NCI-H2107 (cell line): Measurements from ENCODE around the gene ARHGEF35.
"Not testable (repeated sequence)": the region's sequence is repeated elsewhere in the genome, so short reads cannot be mapped to it uniquely, and the experiment has no call there.

Experiments used
- DNase-seq: peaks from one replicate; lab custom pipeline; 2025; lab: John Stamatoyannopoulos, UW

ARHGEF35 gene

DNA sequence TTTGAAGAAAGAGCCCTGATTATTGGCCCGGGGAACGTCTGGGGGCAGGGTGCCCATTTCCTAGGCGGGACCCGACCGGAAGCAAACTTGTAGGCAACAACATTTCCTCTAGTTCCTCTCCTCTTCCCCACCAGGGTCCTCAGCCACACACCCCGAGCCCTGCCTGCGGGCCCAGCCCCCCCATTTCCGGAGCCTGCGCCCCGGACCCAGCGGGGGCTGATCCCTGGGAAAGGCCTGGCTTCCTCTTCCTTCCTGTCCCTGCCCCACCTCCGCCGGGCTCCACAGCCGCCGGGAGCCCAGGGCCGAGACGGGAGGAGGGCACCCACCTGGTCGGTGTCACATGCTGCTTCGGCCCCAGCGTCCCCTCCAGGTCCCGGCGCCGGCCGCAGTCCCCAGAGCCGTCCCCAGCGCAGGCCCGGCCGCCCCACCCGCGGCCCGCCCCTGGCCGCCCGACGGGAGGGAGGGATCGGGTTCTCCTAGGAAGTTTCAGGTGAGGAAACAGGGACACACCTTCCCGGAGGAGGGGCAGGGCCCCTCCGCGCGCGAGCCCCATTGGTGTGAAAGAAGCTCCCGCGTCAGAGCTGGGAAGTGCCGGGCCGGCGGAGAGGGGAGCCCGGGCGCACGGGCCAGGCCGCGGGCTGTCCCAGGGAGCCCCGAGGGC, at the start of gene ARHGEF35:
Gene ARHGEF35, minus strand, starts transcription at position 622 of the 661 bp plus-strand sequence. CDS start 7,450 bp downstream, outside the sequence.
- not testable (repeated sequence) for DNase-seq

DNA sequence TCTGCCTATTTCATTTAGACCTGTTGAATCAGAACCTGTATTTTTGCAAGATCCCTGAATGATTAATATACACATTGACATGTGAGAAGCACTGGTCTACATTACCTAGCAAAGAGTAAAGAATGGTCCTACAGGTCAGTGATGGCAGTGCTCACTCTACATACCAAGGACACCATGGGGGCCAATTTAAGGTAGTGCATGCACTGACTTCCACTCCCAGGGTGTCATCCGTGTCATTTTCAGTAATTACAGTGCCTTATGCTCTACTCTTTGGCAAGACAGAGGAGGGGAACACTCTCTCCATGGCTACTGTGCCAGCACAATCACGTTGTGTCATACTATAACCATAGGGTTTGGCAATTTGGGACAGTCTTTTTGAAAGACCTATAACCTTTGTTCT, 49.7 kb upstream of the ARHGEF35 start:
- not testable (repeated sequence) for DNase-seq

DNA sequence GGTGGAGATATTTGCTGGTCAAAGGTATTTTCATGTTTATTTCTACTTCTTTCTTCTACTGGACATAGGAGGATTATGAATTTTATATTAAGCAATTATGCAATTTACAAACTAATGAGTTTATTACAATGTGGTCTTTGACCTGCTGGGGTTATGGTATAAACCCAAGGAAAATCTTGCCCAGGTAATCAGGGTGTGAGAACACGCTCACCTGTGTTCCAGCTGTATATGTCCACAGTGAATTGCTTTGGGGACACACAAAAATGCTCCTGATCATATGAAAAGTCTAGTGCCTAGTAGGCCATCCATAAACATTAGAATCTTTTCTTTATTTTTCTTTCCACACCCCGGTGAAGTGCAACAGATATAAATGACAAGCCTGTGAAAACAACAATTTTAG, 43.7 kb upstream of the ARHGEF35 start, which contains the start of gene OR2A42:
Gene OR2A42, minus strand, starts transcription at position 241 of the 400 bp plus-strand sequence. CDS start 6,762 bp downstream, outside the sequence.
- not testable (repeated sequence) for DNase-seq

DNA sequence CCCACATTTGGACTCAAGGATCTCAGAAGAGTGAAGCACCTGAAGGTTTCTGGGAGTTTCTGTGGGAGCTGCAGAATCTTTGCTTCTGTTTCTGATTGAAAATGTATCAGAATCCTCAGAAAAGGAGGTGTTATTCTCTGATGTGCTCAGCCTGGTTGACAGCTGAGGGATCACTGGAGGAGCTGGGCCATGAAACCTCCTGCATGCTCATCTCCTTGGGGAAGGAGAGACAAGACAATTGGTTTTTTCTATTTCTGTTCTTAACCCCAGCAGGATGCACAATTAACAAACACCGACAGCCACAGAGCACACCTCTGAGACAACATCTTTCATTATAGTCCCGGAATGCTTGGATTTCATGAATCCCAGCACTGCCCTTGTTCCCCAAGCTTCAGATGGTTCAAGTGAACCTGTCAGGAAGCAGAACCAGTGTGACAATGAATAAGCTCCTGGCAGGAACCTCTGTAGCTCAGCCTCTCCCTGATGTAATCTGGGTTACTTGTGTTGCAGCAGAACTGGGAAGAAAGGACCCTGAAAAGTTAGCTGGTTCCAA, 43.0 kb upstream of the ARHGEF35 start:
- DNase-seq = not testable (repeated sequence)

DNA sequence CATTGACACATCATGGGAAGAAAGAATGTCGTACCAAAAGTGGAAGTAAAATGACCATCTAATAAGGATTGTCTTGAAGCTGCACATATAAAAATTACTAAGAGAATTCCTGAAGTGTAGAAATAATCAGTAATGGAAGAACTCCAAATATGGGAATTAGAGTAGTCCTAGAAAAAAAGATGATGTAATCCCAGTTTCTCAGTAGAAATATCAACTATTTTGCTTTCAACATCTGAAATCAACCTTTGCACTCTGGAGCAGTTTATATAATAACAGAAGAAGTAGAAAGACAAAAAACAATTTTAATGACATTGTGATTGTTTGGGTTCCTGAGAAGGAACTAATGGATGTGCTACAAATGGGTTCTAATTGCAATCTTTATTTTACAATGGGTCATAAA, 37.4 kb upstream of the ARHGEF35 start:
- not testable (repeated sequence) for DNase-seq

DNA sequence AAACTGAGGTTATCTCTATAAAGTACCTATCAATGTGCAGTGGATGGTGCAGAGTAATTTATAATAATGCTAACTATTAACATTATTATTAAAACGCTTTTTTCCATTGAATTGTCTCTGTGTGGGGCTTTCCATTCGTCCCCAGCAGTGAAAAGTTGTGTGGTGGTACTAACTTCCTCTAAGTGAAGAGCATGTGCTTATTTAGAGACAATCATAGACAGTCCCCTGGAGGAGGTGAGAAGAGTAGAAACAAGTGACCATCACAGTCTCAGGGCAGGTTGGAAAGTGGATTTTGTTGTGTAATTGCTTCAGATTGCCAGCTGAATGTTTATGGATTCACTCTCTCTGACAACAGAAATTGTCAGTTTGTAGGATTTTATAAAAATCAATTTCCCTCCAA, 35.4 kb upstream of the ARHGEF35 start:
- DNase-seq = not testable (repeated sequence)

DNA sequence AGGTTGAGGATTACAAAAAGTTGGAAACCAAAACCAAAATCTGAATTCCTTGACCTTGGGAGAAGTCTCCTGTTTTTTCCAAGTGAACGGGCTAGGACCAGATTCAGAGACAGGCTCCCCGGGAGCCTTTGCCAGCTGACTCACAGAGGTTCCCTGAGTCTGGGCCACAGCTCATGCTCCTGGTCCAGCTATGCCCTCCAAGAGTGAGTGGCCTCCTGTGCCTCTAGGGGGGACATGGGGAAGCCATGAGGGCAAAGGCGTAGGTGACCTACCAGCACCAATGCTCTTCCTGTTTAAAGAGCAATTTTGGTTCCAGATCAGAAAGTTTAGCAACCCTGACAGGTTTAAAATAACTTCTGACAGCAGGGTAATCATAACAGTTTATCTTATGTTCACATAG, 33.2 kb upstream of the ARHGEF35 start:
- not testable (repeated sequence) for DNase-seq

DNA sequence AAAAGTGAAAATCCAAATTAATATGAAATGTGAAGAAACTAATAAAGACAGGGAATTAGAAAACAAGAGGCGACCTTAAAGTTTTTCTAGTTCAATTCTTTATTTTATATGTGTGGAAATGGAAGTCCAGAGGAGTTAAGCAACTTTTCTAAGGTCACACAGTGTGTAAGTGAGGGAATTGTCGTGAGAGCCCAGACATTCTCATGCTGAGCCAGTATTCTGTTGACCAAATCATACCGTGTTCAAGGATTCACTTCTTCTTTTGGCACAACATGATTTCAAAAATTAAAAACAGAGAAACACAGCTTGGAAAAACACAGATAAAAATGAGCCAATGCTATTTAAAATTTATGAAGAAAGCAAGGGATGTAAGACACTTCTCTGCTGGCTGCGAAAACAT, 31.2 kb upstream of the ARHGEF35 start:
- not testable (repeated sequence) for DNase-seq

DNA sequence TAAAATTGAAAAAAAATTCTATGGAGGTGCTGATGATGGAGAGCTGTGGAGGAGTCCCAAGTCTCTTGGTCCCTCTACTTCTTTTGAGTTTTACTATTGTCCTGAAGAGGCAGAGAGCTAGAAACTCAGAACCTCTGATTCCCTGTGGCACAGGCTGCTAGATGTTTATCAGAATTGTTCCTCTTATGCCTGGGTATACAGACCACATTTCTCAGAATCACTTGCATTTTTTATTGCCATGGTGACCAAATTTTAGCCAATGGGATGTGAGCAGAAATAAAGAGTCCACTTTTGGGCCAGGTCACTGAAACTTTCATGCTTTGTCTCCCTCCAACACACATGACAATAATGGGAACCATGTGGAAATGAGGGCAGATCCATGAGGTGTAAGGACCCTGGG, 28.0 kb upstream of the ARHGEF35 start:
- DNase-seq = not testable (repeated sequence)

DNA sequence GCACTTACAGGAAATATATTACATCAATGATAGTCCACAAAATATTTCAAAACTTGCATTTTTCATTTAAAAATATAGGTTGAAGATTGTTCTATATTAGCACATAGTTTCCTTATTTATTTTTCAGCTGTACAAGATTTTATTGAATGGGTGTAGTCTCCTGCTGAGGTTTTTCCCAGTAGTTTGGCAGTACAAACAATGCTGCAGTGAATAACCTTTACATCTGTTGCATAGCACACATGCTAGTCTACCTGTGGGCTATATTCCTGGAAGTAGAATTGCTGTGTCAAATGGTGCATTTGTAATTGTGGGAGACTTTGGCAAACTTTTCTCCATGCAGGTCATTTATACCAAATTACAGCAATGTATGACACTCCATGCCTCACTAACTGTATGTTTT, 24.9 kb upstream of the ARHGEF35 start:
- DNase-seq = not testable (repeated sequence)

DNA sequence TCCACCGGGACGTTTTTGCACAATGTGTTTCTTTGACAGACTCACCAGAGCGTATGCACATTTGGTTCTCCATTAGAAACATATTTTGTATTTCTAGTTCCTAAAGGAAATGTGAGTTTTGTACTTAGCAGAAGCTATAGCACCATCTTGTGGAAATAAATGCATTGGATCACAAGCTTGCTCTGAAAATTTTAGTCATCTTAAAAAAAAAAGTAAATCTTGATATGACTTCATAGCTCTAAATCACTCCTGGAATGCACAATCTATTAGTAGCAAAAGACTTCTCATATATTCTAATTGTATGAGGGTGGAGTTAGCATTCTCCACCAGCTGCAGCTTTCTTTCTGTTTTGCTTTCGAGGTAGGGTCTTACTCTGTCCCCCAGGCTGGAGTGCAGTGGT, 23.5 kb upstream of the ARHGEF35 start:
- not testable (repeated sequence) for DNase-seq

DNA sequence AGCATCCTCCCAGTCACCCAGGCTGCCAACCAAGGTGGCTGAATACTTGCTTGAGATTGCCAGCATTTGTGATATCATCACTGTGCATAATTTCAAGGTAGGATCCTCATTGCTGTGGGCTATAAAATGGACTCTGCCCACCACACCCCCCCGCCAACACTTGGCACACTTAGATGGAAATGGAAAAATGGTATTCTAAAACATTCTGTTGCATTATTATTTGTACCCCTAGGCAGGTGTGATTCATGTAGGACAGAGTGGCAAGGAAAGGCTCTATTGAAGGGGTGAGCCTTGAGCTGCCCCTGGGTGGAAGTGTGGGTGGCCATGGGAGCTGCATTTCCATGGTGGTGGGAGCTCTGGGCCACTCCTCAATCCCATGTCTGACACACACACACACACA, 22.9 kb upstream of the ARHGEF35 start:
- not testable (repeated sequence) for DNase-seq

DNA sequence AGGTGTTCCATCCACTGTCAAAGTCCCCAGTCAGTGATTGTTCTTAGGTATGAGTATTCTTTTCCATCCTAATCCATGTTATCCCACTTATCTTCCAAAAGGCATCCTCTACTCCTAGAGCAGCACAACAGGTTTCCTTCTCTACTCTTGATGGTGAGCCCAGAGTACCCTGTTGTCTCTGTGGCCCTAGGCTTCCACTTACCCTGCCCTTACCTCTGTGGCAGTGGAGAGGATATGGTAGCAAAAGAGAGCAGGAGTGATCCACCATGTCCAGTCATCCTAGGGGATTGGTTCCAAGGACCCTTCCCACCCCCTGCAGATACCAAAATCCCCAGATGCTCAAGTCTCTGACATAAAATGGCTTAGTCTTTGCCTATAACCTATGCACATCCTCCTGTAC, 21.6 kb upstream of the ARHGEF35 start:
- not testable (repeated sequence) for DNase-seq

DNA sequence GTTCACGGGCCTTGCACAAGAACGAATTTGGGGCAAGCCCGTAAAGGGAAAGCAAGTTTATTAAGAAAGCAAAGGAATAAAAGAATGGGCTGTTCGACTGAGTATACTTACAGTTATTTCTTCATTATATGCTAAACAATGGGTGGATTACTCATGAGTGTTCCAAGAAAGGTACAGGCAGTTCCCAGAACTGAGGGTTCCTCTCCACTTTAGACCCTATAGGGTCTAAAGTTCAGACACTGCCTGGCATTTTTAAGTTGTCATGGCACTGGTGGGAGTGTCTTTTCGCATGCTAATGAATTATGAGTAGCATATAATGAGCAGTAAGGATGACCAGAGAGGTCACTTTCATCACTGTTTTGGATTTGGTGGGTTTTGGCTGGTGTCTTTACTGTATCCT, 9.7 kb upstream of the ARHGEF35 start:
- not testable (repeated sequence) for DNase-seq

DNA sequence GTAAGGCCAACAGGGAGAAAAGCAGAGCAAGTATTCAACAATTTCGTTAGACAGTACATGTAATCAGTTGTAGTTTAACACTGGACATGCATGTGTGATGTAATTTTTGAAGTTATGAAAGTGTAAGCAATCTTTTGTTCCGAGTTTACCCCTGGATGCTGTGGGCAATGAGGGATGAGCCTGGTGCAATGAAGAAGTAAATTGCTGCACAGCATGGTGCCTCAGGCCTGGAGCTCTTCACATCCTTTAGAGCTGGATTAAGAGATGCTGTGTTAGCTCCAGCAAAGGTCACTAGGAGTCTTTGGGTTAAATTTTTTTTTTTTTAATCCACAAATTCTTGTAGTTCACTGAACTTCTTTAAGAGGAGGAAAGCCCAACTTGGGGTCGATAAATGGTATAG, 7.5 kb upstream of the ARHGEF35 start:
- not testable (repeated sequence) for DNase-seq

DNA sequence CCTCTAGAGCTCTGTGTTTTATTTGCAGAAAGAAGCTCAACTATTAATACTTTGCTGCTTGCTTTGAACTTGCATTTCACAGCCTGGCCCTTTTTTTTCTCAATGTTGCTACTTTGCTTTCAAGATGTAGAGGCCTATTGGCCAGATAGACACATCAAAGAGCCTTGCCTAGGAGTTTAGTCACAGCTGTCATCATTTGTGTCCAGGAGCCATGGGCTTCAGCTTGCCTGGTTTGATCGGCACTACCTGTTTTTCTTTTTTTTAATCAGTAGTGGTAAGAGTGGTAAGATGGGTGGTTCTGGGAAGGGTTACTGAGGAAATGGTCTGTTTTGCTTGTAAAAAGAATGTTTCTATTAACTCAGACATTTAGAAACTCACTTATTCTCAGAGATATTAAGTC, 6.3 kb upstream of the ARHGEF35 start:
- not testable (repeated sequence) for DNase-seq

DNA sequence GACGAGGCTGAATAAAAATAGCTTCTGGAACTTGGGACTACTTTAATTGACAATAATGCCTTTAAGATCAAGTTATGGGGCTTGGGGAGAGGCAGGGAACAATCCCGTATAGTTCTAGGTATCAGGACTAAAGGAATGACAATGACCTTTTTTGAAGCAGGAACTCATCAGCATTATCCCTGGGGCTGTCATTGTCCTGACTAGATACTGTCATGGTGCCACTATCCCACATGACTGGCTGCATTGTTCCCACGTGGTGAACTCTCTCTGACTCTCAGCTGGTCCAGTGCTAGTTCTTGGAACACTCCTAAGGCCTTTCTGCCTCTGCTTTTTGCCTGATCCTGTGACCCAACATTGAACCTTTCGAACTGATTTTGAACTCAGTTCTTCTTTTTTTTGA, 3.3 kb upstream of the ARHGEF35 start:
- not testable (repeated sequence) for DNase-seq

DNA sequence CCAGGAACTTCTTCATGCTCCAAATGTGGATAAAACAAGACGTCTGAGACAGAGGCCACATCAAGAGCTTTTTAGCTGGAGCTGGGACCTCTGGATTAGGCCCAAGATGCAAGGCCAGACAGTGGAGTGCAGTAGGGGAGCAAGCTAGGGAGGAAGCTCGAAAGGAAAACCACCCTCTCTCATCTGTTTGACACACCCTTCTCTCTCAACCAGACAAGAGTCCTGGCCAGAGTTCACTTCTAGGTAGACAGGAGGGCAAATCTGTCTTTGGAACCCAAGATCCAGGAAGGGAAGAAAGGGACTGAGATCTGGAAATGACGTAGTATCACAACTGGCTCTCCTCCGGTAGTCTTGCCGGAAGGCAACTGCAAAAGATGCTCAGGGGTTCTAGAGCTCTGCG, 1.2 kb downstream of the ARHGEF35 start:
- DNase-seq = not testable (repeated sequence)

DNA sequence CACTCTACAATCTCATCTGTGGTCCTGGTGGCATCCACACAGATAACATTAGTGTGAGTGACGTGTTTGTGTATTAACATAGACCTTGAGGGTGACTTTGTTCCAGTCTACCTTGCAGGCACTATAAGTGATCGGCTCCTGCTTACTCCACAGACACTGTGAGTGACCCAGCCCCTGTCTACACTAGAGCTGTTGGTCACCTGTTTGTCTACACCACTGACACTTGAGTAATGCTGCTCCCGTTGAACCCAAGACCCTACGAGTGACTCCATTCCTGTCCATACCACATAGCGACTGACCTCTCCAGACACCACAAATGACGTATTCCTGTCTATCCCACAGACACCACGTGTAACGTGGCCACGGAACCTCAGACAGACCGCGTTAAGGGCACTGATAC, 1.9 kb downstream of the ARHGEF35 start:
- not testable (repeated sequence) for DNase-seq

DNA sequence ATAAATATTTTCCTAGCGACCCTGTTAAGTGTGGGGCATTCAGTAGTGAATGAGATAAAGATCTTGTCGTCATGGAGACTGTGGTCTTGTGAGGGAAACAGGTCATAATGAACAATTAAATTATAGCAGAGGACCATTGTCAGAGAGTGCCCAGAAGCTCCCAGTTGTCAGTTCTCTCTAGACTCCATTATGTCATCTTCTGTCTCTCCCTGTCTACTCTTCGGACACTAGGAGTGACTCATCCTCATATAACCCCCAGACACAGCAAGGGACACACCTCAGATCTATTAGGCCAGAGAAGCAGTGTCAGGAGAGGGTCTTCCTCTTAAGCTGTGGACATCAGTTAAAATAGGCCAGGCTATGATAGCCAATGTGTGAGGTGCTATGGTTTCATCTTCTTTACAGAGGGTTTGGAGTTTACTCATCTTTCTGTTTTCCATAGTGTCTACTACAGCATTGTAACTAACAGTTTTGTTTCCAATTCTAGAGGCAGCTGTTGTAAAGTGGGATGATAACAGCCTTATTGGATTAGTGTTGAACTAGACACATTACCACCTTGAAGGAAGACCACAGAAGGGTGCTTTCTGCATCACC, 7.0 kb downstream of the ARHGEF35 start:
- DNase-seq = not testable (repeated sequence)

DNA sequence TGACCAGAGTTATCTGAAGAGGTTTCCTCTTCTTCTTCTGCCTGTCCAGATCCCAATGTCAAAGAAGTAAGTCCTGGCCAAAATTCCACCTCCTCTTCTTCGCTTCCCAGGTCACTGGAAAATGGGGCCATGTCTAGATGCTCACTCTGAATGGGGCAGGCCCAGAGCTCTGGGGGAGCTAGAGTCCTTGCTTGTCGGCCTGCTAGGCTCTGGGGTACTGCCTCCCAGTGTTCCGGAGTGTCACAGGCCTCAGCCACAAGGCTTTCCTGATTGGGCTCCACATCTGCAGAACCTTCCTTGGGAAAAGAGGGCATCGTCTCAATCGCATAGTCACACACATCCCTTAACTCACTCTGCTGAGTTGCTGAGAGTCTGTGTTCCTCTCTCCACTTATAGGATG, 7.8 kb downstream of the ARHGEF35 start:
- DNase-seq = not testable (repeated sequence)

DNA sequence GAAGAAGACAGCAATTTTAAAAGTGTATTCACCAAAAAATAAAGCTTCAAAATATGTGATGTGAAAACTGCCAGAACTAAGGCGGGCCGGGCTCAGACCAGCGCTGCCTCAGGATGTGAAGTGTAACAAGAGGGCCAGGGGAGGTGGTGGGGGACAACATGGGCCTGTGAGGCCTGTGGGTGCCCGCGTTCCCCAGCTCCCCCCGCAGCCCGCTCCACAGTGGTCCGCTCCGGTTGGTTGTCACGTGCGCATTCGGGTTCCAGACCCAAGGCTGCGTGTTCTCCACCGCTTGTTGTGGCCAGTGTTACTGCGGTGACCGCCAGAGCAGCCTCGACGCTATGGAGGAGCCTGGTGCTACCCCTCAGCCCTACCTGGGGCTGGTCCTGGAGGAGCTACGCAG, 12.5 kb downstream of the ARHGEF35 start, which contains the start of gene CTAGE4:
Gene CTAGE4, plus strand, starts transcription at position 301 of the 400 bp plus-strand sequence. Its CDS starts 38 bp downstream, at position 339.
- not testable (repeated sequence) for DNase-seq

DNA sequence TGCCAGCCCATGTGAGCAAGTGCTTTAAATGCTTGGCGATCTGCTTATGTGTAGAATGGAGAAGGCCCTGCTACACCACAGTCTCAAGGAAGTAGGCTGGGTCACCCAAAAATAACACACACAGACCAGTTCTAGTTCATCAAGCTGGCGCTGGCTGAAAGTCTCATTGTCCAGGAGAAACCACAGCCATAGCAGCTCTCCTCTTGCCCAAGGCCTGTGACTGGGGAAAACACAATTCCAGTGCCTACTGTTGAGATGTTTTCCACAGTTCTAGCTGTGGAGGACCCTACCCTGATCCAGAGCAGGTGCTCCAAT, 16.5 kb downstream of the ARHGEF35 start:
- DNase-seq = not testable (repeated sequence)
